Measurements from ENCODE around the gene DCXR.

GRCh38 chr17:82014971-82015310 is 22.6 kb downstream of the DCXR start:
- TF ChIP-seq CTCF (IDR thresholded peaks at IDR 0.05) (no peak), POLR2A (IDR thresholded peaks at IDR 0.05) (no peak)
